HG03558 (cell line): Measurements from ENCODE around the gene EOLA1.
"Not testable (repeated sequence)": the region's sequence is repeated elsewhere in the genome, so short reads cannot be mapped to it uniquely, and the experiment has no call there.

ENCODE experiments used
- ATAC-seq: cut with Tn5 transposase; IDR thresholded peaks from one replicate; pipeline ENCODE4 v1.9.1; 2021; ENCODE audit warnings: moderate number of reproducible peaks; ENCODE audit not compliant: unreplicated experiment; ENCODE audit errors: extremely low read depth

EOLA1 gene

DNA sequence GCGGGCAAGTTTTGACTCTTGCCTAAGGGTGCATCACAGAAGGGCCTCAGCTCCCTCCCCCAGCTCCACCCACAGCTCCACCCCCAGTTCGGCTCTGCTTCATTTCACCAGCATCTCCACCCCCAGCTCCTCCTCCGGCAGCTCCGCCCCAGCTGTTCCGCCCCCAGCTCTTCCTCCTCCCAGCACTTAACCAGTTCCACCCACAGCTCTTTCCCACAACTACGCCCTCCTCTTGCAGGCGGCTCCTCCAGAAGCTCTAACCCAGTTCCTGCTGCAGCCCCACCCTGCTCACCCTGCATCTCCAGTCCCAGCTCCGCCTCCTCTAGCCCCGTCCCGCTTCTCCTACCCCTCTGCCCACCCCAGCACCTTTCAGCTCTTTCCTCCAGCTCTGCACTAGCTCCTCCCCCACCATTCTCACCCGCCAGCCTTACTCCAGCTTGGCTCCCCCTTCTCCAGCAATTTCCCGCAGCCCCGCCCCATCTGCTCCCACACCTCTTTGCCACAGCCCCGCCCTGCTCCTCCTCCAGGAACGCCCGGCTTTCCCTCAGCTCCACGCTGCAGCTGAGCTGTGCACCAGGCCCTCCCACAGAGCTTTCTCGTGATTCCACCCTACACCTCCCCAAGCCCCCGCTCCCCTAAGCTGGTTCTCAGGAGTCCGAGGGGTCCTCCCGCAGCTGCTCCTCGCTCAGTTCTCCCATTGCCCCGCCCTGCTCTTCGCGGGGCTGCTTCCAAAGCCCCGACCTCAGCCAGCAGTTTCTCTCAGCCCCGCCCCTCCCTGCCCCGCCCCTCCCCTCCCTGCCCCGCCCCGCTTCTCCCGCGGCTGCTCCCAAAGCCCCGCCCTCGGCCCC lies 1.3 kb upstream of the EOLA1 start:
- ATAC-seq: no peak

DNA sequence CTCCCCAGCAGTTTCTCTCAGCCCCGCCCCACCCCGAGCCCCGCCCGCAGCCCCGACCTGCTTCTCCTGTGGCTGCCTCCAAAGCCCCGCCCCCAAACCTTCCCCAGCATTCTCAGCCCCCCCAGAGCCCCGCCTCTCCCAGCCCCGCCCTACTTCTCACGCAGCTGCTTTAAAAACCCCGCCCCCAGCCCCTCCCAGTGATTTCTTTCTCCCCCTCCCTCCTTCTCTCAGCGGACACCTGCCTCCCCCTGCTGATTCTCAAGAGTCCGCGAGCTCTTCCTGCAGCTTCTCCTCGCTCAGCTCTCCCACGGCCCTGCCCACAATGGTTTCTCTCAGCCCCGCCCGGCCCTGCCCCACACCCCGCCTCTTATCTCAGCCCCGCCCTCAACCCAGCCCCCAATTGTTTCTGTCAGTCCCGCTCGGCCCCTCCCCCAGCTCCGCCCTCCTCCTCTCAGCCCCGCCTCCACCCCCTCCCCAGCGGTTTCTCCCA lies 636 bp upstream of the EOLA1 start:
- ATAC-seq: peak; percentile 1

GRCh38 chrX:149541521-149542047 lies 772 bp downstream of the EOLA1 start:
- no peak for ATAC-seq

- ATAC-seq: not testable (repeated sequence)
Measured at GRCh38 chrX:149545545-149546543, 5.0 kb downstream of the EOLA1 start.

- ATAC-seq: not testable (repeated sequence)
Measured at GRCh38 chrX:149546962-149547361, 6.2 kb downstream of the EOLA1 start.

GRCh38 chrX:149547782-149548181 lies 7.0 kb downstream of the EOLA1 start:
- ATAC-seq: not testable (repeated sequence)

- ATAC-seq: not testable (repeated sequence)
Measured at GRCh38 chrX:149549701-149550100, 8.9 kb downstream of the EOLA1 start, which contains the start of gene HSFX3. Gene HSFX3, minus strand, starts transcription at chrX:149549924. Its CDS starts 72 bp downstream, at chrX:149549852.

- not testable (repeated sequence) for ATAC-seq
Measured at GRCh38 chrX:149550454-149550853, 9.6 kb downstream of the EOLA1 start.

- ATAC-seq: not testable (repeated sequence)
Measured at GRCh38 chrX:149551245-149551938, 10.6 kb downstream of the EOLA1 start.

GRCh38 chrX:149551939-149552248 lies 11.1 kb downstream of the EOLA1 start:
- ATAC-seq: not testable (repeated sequence)

DNA sequence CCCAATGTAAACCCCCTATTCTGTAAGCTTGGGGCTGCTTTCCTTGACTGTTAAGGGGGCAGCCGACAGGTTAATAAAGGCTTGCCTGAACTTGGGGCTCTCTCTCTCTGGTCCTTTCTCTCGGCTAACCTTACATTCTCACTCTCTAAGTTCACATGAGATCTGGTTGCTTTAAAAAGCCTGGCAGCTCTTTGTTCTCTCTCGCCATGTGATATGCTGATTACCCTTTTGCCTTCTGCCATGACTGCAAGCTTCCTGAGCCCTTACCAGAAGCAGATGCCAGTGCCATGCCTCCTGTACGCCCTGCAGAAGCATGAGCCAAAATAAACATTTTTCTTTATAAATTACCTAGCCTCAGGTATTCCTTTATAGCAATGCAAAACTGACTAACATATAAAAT lies 14.4 kb downstream of the EOLA1 start:
- ATAC-seq: not testable (repeated sequence)

DNA sequence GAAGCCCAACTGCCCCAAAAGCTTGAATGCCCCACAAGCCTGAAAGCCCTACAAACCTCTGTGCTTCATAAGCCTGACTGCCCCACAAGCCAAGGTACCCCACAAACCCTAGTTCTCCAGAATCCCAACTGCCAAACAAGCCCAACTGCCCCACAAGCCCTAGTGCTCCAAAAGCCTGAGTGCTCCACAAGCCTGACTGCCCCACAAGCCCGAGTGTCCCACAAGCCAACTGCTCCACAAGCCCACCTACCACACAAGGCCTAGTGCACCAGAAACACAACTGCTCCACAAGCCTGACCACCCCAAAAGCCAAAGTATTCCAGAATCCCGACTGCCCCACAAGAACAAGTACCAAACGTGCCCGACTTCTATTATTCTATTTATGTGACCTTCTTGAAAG lies 22.5 kb downstream of the EOLA1 start:
- no peak for ATAC-seq

DNA sequence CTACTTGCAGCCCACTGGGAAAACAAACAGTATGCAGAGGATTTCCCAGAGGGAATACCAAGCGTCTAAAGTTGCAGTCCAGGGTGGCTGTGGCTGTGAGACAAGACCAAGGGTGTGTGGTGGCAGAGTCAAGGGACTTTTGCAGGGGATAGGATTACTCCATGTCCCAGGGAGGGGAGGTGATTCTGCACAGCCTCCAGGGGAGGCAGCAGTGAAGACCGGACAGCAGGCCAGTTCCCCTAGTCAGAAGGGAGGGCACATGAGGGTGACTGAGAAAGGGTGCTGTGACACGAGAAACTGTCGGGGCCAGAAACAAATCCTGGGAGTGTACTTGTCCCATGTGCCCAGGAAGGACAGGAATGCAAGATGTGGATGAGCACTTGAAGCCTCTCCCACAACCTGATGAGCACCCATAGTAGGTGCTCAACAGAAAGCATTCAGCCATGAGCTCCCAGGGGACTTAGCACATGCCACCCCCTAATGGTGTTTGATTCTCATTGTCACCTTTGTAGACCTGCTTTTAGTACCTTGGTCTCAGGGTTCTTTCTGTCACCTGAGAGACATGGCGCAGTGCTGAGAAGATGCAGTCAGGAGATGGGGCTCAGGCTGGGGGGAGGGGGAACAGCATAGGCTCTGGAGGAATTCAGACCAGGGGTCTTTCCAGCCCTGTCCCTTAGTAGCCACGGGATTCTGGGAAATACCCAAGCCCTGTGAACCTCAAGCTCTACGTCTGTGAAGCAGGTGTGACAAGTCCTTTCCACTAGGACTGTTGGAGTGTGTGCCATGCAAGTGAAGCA lies 27.0 kb downstream of the EOLA1 start:
- ATAC-seq: no peak

DNA sequence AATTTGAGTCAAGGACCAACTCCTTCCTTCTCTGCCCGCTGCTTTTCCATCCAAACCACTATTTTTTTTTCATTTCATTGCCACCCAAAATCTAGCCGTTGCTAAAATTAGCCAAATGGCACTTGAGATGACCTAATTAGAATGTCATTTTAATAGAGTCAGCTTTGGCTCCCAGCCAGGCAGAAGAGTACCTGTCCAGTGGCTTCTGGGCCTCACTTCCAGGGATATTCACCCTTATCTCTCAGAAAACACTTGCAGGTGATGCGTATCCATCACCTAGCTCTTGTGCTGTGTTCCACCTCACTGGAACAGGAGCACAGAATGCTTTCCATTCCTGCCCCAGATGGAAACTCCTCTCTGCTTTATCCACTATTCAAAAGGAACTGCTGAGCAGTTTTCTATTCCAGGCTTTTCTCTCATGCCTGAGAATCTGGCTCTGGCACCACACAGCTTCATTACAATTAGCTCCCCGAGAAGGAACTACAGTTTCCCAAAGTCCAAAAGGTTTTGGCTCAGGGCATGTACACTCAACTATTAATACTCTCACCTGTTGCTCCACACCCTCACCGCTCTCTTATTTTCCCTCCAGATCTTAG lies 28.0 kb downstream of the EOLA1 start:
- ATAC-seq: no peak

DNA sequence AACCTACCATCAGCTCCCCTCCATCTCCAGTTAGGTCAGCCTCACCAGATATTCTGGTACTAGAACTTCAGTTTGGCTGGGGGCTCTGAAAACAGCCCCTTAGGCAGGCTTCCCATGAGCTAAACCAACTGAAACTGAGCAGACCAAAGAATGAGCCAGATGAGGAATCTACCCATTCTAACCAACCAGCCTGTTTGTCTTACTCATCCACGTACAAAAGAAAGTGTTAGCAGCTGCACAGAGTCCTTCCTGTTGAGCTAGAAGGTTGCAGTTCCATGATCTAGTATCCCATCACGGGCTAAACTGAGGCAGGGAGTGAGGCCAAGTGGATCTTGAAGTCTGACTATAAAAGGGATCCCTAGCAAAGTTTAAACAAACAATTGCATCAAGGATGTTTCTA lies 29.0 kb downstream of the EOLA1 start:
- no peak for ATAC-seq

DNA sequence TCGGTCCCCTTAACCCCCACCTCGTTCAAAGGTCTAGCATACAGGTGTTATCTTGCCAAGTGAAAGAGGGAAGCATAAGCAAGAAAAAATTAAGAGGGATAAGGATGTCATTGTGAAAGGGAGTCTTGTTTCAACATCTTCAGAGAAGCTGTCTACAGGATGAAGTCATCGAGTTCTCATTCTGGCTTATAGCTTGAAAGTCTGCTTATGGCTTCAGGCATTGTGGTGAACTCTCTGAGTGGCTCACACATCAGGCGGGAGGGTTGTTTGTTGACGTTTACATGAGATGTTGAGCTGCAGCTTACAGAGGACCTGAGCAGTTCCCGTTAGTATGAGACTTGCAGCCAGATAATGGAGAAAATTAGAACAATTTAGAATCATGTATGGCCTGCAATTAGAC lies 29.9 kb downstream of the EOLA1 start:
- ATAC-seq: no peak

DNA sequence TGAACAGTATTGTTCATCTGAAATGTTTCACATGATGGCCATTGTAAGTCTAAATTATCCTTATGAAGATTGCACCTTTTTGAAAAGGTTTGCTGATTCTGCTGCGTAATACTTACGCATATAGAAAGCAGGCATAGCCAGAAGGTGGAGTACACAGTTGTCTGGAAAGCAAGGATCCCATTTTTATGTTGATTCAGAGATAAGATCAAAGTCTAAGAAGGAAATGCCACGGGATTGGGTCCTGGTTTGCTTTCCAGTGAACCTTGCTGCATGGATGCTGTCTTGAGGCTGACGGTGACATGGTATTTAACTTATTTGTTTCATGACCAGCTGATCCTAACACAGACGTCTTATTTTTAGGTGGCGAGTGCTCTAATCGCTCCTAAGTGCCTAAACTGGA lies 31.0 kb downstream of the EOLA1 start:
- ATAC-seq: no peak

GRCh38 chrX:149572743-149573142 lies 31.9 kb downstream of the EOLA1 start:
- ATAC-seq: no peak

- peak; percentile 99 for ATAC-seq
Measured at GRCh38 chrX:149573456-149573855, 32.6 kb downstream of the EOLA1 start.
